HG02759 (cell line): ENCODE results near the gene CHMP2B.
"Not testable (repeated sequence)": the region's sequence is repeated elsewhere in the genome, so short reads cannot be mapped to it uniquely, and the experiment has no call there.

Experiments
- ATAC-seq: cut with Tn5 transposase; IDR thresholded peaks from one replicate; pipeline ENCODE4 v1.9.1; 2021; ENCODE audit warnings: mild to moderate bottlenecking, moderate library complexity; ENCODE audit not compliant: unreplicated experiment

Gene CHMP2B

GRCh38 chr3:87228316-87228715 is 1.2 kb downstream of the CHMP2B start:
- ATAC-seq = no peak

- no peak for ATAC-seq
Observed at GRCh38 chr3:87229113-87229512, 2.0 kb downstream of the CHMP2B start.

GRCh38 chr3:87233805-87234204 is 6.7 kb downstream of the CHMP2B start:
- no peak for ATAC-seq

- ATAC-seq = no peak
Observed at GRCh38 chr3:87236093-87236492, 9.0 kb downstream of the CHMP2B start.

GRCh38 chr3:87246662-87247429 is 19.7 kb downstream of the CHMP2B start:
- no peak for ATAC-seq

GRCh38 chr3:87247430-87247773 is 20.3 kb downstream of the CHMP2B start:
- ATAC-seq = no peak

- not testable (repeated sequence) for ATAC-seq
Observed at GRCh38 chr3:87248231-87248630, 21.1 kb downstream of the CHMP2B start.

- no peak for ATAC-seq
Observed at GRCh38 chr3:87248831-87249230, 21.7 kb downstream of the CHMP2B start.

- ATAC-seq = no peak
Observed at GRCh38 chr3:87250009-87250408, 22.9 kb downstream of the CHMP2B start.

- ATAC-seq = peak; percentile 75
Observed at GRCh38 chr3:87260270-87260669, 33.2 kb downstream of the CHMP2B start.

- ATAC-seq = no peak
Observed at GRCh38 chr3:87261925-87262324, 34.8 kb downstream of the CHMP2B start.

GRCh38 chr3:87267953-87268645 is 41.0 kb downstream of the CHMP2B start:
- ATAC-seq = no peak

- no peak for ATAC-seq
Observed at GRCh38 chr3:87268646-87269211, 41.6 kb downstream of the CHMP2B start.

- ATAC-seq = no peak
Observed at GRCh38 chr3:87269723-87270122, 42.6 kb downstream of the CHMP2B start.

GRCh38 chr3:87270908-87271700 is 44.0 kb downstream of the CHMP2B start:
- ATAC-seq = no peak

GRCh38 chr3:87272718-87273341 is 45.7 kb downstream of the CHMP2B start:
- peak; percentile 84 for ATAC-seq

GRCh38 chr3:87276484-87276883 is 49.4 kb downstream of the CHMP2B start, which contains the start of gene POU1F1:
TSS of gene POU1F1 (minus strand) at chr3:87276584. CDS start at chr3:87276462, 122 bp downstream.
- ATAC-seq = no peak

- peak; percentile 83 for ATAC-seq
Observed at GRCh38 chr3:87287011-87287410, 59.9 kb downstream of the CHMP2B start.

- ATAC-seq = no peak
Observed at GRCh38 chr3:87288446-87288845, 61.3 kb downstream of the CHMP2B start.

- peak; percentile 83 for ATAC-seq
Observed at GRCh38 chr3:87298111-87298718, 71.1 kb downstream of the CHMP2B start.
